Breast epithelium (tissue), 4 donors: ENCODE measurements around the gene KCNK4. TPM values are rescaled to one million over a fixed set of nuclear protein-coding genes. Genes with fewer than 3 reads are reported as not detected.
A peak's percentile ranks its signal among the peaks of the same experiment; 100 is the strongest.

Source experiments
- DNase-seq, 2 donors: peaks; one replicate each; pipeline ENCODE4 v3.0.0-alpha.2; 2019; ENCODE audit warnings: low spot score in 2 of 2
- H3K27ac ChIP-seq, 2 donors: fragments of 200-600 bp; sonication (generic) in 1 of 2; one replicate each; pipeline ENCODE4 v1.5.1; 2016 to 2019; ENCODE audit warnings: mild to moderate bottlenecking in 1 of 2
- H3K27me3 ChIP-seq, 2 donors: fragments of 200-600 bp; sonication (generic) in 1 of 2; one replicate each; pipeline versions ENCODE4 v1.5.1 to v1.6.0; 2017 to 2019; ENCODE audit warnings: control low read depth in 1 of 2, mild to moderate bottlenecking in 1 of 2
- H3K36me3 ChIP-seq: fragments of 200-600 bp; one replicate; pipeline ENCODE4 v1.5.1; 2019
- H3K4me1 ChIP-seq, 2 donors: fragments of 200-600 bp; sonication (generic); one replicate each; pipeline ENCODE4 v1.5.1; 2016 to 2019; ENCODE audit warnings: control low read depth in 1 of 2
- H3K4me3 ChIP-seq, 3 donors: fragments of 200-600 bp; sonication (generic); 1 replicate in 2 of 3; 2 replicates in 1 of 3; pipeline ENCODE4 v1.5.1; 2016 to 2019; ENCODE audit warnings: mild to moderate bottlenecking in 3 of 3, moderate library complexity in 2 of 3
- H3K9me3 ChIP-seq, 2 donors: fragments of 200-600 bp; sonication (generic) in 1 of 2; one replicate each; pipeline ENCODE4 v1.5.1; 2016 to 2019; ENCODE audit warnings: control low read depth in 1 of 2
- CTCF ChIP-seq, 3 donors: fragments of 450-650 bp; IDR thresholded peaks; one replicate each; pipeline ENCODE4 v1.5.1; 2016 to 2017; ENCODE audit warnings: antibody characterized with exemption in 3 of 3, mild to moderate bottlenecking in 3 of 3, moderate library complexity in 3 of 3
- POLR2A ChIP-seq: fragments of 450-650 bp; IDR thresholded peaks from one replicate; pipeline ENCODE4 v1.6.1; 2016; ENCODE audit warnings: antibody characterized with exemption, mild to moderate bottlenecking, moderate library complexity
- POLR2AphosphoS5 ChIP-seq, 3 donors: sonication (generic); formaldehyde crosslinking; IDR thresholded peaks; one replicate each; pipeline ENCODE4 v1.6.1; 2017; ENCODE audit warnings: antibody characterized with exemption in 3 of 3
- intact Hi-C: fragments of 100-400 bp; cut with DNase I; formaldehyde crosslinking; loops from one replicate; pipeline ENCODE4 v1.15.1; 2023; ENCODE audit warnings: low total_unique reads
- total RNA-seq, 3 donors: library from RNA; depleted of rRNA; stranded (reverse); fragments of >200 nt; gene quantifications; one replicate each; pipeline ENCODE4 v1.1.0, GENCODE V29; 2016

KCNK4 gene
- total RNA-seq, result 1 to 10 TPM in 1 of 3 donors, not detected in 2; 2.3 TPM

DNA sequence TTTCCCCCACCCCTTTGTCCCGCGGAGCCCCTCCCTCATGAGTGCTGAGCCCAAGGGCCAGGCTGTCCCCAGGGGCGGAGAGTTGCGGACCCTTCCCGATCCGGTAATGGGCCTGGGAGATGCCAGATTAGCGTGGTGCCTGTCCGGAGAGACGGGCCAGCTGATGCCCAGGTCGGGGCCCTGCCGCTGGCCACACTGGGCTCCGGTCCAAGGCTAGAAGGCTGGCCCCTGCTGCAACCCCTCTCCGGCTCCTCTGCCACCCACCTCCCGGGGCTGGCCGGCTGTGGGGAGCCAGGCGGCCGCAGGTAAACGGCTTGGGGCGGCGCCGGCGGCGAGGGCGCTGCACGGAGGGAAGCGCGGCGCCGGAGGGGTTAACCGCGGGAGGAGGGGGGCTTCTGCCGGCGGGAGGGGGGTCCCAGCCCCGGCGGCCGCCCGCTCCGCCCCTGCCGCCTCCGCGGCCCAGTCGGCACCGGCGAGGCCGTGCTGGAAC, at the start of gene KCNK4:
Gene KCNK4 (plus strand): TSS at position 41 of the 490 bp plus-strand sequence. CDS start 1,717 bp downstream, outside the sequence.
- TF ChIP-seq POLR2A (no peak), CTCF (IDR thresholded peaks at IDR 0.05) (no peak), POLR2AphosphoS5 (IDR thresholded peaks at IDR 0.05) (no peak)
- peaks cover 8 to 27% of the 10 kb centered on the region in 2 donors for H3K27me3 ChIP-seq
- H3K4me1 ChIP-seq, result peaks cover 14 to 15% of the 10 kb centered on the region in 2 donors
- H3K27ac ChIP-seq, result no peak within 1 kb of the TSS
- peak within 1 kb of the TSS; percentile 31 to 64 (median 50) for H3K4me3 ChIP-seq
- intact Hi-C loops, result no loop called here
- no peaks in the 10 kb centered on the region for H3K36me3 ChIP-seq
- no peaks in the 10 kb centered on the region for H3K9me3 ChIP-seq
- no peak for DNase-seq

GRCh38 chr11:64241491-64242374, 49.4 kb upstream of the KCNK4 start:
- Histone ChIP-seq H3K4me3 (peak overlapping the region; percentile 83 to 92 (median 87)), H3K27me3 (no peaks in the 10 kb centered on the region), H3K36me3 (no peaks in the 10 kb centered on the region), H3K9me3 (no peaks in the 10 kb centered on the region), H3K4me1 (peaks cover 4 to 12% of the 10 kb centered on the region in 2 donors), H3K27ac (peak overlapping the region; percentile 100)
- TF ChIP-seq POLR2AphosphoS5 (IDR thresholded peaks at IDR 0.05) (peak in 2 of 3 donors; percentile 28 to 52), CTCF (IDR thresholded peaks at IDR 0.05) (peak in 1 of 3 donors; percentile 8), POLR2A (no peak)
- intact Hi-C loops, result no loop called here
- DNase-seq, result peak; percentile 61 to 100

- no peak for DNase-seq
- no peak overlapping the region for H3K4me3 ChIP-seq
- H3K9me3 ChIP-seq, result no peaks in the 10 kb centered on the region
- peak overlapping the region in 1 of 2 donors; percentile 17 for H3K27ac ChIP-seq
- H3K4me1 ChIP-seq, result peaks cover 10 to 12% of the 10 kb centered on the region in 2 donors
- intact Hi-C loops, result no loop called here
- TF ChIP-seq POLR2AphosphoS5 (IDR thresholded peaks at IDR 0.05), result no peak
- TF ChIP-seq POLR2A, result no peak
- TF ChIP-seq CTCF (IDR thresholded peaks at IDR 0.05), result no peak
- no peaks in the 10 kb centered on the region for H3K36me3 ChIP-seq
- H3K27me3 ChIP-seq, result no peaks in the 10 kb centered on the region
These were observed 47.8 kb upstream of the KCNK4 start for GRCh38 chr11:64243236-64243854.

- peaks cover 10 to 12% of the 10 kb centered on the region in 2 donors for H3K4me1 ChIP-seq
These were observed 47.0 kb upstream of the KCNK4 start for GRCh38 chr11:64244107-64244506.

More at GRCh38 chr11:64244107-64244506, 47.0 kb upstream of the KCNK4 start:
- H3K27me3 ChIP-seq, result no peaks in the 10 kb centered on the region
- peak overlapping the region in 1 of 2 donors; percentile 17 for H3K27ac ChIP-seq
- no peak overlapping the region for H3K4me3 ChIP-seq
- DNase-seq, result no peak
- H3K9me3 ChIP-seq, result no peaks in the 10 kb centered on the region
- no peaks in the 10 kb centered on the region for H3K36me3 ChIP-seq
- TF ChIP-seq POLR2A, result no peak
- no peak for TF ChIP-seq CTCF (IDR thresholded peaks at IDR 0.05)
- no peak for TF ChIP-seq POLR2AphosphoS5 (IDR thresholded peaks at IDR 0.05)
- intact Hi-C loops, result no loop called here
